ENCODE measurements around the gene NUF2.

The NUF2 gene

DNA sequence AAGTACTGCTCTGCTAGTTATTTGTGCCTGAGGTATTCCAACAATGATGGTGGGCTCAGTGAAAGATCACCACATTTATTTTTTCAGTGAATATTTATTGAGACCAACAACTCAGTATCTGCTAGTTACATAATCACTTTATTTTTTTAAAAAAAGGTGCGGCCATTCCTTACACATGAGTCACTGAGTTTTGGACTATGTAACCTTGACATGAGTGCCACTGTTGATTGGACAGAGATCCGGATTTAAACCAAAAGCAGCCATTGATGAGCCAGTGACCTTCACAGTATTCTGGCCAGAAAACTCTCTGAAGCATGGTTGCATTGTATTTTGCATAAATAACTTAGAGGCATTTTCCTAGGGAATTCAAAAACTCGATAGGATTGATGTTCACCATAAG, 79.5 kb downstream of the NUF2 start:
- no peak for DNase-seq (ENCODE audit: low spot score)

Data from HuH-7.5 (cell line).